Measurements from ENCODE around the gene SLC30A2. TPM values are rescaled to one million over a fixed set of nuclear protein-coding genes. Genes with fewer than 3 reads are reported as not detected.

The SLC30A2 gene
- total RNA-seq, 1 experiment from 2014 or later, result not detected

GRCh38 chr1:26021647-26022403 lies 24.1 kb downstream of the SLC30A2 start, which contains the start of gene EXTL1:
EXTL1 (plus strand) TSS chr1:26021775; CDS start chr1:26022647, 872 bp downstream.
- RAD21 ChIA-PET (ENCODE audit: low non-redundant PET in 1 of 2, low total read pairs in 2 of 2, uncharacterized antibody in 2 of 2, unreplicated experiment in 2 of 2), result no interaction called here
- Histone ChIP-seq H2AFZ (ENCODE audit: low read depth, low read length, poor library complexity, severe bottlenecking) (no peak within 1 kb of the TSS), H3K9ac (ENCODE audit: low read length) (no peak within 1 kb of the TSS), H3K36me3 (ENCODE audit: control insufficient read depth in 1 of 2, insufficient read depth in 2 of 2, low read length in 2 of 2) (no peaks in the 10 kb centered on the region), H3K4me2 (ENCODE audit: low read length) (no peak within 1 kb of the TSS), H3K4me3 (replicated peaks in 1 of 2; ENCODE audit: low read depth in 1 of 2, low read length in 2 of 2) (no peak within 1 kb of the TSS), H3K9me3 (ENCODE audit: control insufficient read depth in 1 of 2, insufficient read depth in 1 of 2, low read depth in 1 of 2, low read length in 2 of 2) (no peaks in the 10 kb centered on the region), H3K79me2 (ENCODE audit: insufficient read depth, low read length) (no peaks in the 10 kb centered on the region), H4K20me1 (ENCODE audit: insufficient read depth) (no peaks in the 10 kb centered on the region), H3K4me1 (ENCODE audit: control insufficient read depth in 1 of 2, insufficient read depth in 2 of 2, low read length in 2 of 2) (0 out of 4 replicates have a peak, but pooled peaks cover 0 to 5% of the 10 kb centered on the region in 2 experiments), H3K27me3 (ENCODE audit: insufficient read depth, low read length) (no peaks in the 10 kb centered on the region), H3K27ac (ENCODE audit: low read depth, low read length) (no peak within 1 kb of the TSS), H3K9me2 (ENCODE audit: insufficient read depth) (no peaks in the 10 kb centered on the region)
- intact Hi-C loops (cut with micrococcal nuclease), result no loop called here
- POLR2A ChIA-PET, result no interaction called here
- TF ChIP-seq YY1 (IDR thresholded peaks at IDR 0.05; ENCODE audit: extremely low read depth, insufficient replicate concordance, low read depth, low read length) (no peak), POLR2AphosphoS5 (IDR thresholded peaks at IDR 0.05; ENCODE audit: low read depth, low read length) (no peak), EZH2 (IDR thresholded peaks at IDR 0.05) (no peak), POLR2A (IDR thresholded peaks at IDR 0.05; ENCODE audit: borderline replicate concordance, extremely low read depth, insufficient read depth, insufficient read length) (no peak), RAD21 (IDR thresholded peaks at IDR 0.05; ENCODE audit: low read depth) (no peak), ATF3 (IDR thresholded peaks at IDR 0.05) (no peak), SP1 (IDR thresholded peaks at IDR 0.05; ENCODE audit: low read depth) (no peak), ELF1 (IDR thresholded peaks at IDR 0.05; ENCODE audit: borderline replicate concordance, low read depth) (no peak), SIN3A (IDR thresholded peaks at IDR 0.05; ENCODE audit: low read depth) (no peak), FOSL1 (IDR thresholded peaks at IDR 0.05; ENCODE audit: low read depth) (no peak), SRF (IDR thresholded peaks at IDR 0.05; ENCODE audit: low read depth) (no peak), ZNF274 (IDR thresholded peaks at IDR 0.05; ENCODE audit: low read depth, low read length) (no peak), ZFX (IDR thresholded peaks at IDR 0.05) (no peak), TCF7L2 (IDR thresholded peaks at IDR 0.05; ENCODE audit: borderline replicate concordance, extremely low read depth, insufficient read depth, insufficient read length) (no peak)
- TF ChIP-seq, protein P1, sequence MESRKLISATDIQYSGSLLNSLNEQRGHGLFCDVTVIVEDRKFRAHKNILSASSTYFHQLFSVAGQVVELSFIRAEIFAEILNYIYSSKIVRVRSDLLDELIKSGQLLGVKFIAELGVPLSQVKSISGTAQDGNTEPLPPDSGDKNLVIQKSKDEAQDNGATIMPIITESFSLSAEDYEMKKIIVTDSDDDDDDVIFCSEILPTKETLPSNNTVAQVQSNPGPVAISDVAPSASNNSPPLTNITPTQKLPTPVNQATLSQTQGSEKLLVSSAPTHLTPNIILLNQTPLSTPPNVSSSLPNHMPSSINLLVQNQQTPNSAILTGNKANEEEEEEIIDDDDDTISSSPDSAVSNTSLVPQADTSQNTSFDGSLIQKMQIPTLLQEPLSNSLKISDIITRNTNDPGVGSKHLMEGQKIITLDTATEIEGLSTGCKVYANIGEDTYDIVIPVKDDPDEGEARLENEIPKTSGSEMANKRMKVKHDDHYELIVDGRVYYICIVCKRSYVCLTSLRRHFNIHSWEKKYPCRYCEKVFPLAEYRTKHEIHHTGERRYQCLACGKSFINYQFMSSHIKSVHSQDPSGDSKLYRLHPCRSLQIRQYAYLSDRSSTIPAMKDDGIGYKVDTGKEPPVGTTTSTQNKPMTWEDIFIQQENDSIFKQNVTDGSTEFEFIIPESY (IDR thresholded peaks at IDR 0.05; ENCODE audit: extremely low read depth, insufficient replicate concordance, low read length), result no peak
- TF ChIP-seq, protein P2, sequence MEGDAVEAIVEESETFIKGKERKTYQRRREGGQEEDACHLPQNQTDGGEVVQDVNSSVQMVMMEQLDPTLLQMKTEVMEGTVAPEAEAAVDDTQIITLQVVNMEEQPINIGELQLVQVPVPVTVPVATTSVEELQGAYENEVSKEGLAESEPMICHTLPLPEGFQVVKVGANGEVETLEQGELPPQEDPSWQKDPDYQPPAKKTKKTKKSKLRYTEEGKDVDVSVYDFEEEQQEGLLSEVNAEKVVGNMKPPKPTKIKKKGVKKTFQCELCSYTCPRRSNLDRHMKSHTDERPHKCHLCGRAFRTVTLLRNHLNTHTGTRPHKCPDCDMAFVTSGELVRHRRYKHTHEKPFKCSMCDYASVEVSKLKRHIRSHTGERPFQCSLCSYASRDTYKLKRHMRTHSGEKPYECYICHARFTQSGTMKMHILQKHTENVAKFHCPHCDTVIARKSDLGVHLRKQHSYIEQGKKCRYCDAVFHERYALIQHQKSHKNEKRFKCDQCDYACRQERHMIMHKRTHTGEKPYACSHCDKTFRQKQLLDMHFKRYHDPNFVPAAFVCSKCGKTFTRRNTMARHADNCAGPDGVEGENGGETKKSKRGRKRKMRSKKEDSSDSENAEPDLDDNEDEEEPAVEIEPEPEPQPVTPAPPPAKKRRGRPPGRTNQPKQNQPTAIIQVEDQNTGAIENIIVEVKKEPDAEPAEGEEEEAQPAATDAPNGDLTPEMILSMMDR (IDR thresholded peaks at IDR 0.05 in 2 of 3, conservative IDR thresholded peaks at IDR 0.05 in 1 of 3; ENCODE audit: borderline replicate concordance in 1 of 3, insufficient read depth in 1 of 3, low read depth in 2 of 3, low read length in 2 of 3), result no peak
- no TSS peak for BruUV-seq (replicated peaks)
- CTCF ChIA-PET, result no interaction called here
- ATAC-seq (peak; percentile 72), DNase-seq (ENCODE audit: low read depth, low spot score) (no peak)
